ENCODE data around the gene HOXA9.

DNA sequence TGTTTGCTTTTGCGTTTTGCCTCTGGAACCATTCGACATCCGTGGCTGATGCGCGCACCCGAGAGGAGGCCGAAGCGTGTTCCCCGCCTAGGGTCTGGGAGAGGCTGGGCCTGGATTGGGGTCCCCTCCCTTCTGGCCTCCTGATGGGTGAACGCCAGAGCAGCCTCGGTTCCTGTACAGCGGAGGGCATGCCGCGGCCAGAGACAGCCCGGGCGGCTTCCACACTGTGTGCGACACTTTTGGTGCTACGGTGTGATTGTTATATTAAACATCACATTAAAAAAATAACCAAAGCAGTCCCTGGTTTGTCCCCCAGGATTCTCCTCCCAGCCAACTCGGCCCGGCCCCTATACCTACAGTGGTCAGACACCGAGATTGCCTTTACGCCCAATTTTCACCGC is 5.2 kb downstream of the HOXA9 start:
- TF ChIP-seq, protein P1, sequence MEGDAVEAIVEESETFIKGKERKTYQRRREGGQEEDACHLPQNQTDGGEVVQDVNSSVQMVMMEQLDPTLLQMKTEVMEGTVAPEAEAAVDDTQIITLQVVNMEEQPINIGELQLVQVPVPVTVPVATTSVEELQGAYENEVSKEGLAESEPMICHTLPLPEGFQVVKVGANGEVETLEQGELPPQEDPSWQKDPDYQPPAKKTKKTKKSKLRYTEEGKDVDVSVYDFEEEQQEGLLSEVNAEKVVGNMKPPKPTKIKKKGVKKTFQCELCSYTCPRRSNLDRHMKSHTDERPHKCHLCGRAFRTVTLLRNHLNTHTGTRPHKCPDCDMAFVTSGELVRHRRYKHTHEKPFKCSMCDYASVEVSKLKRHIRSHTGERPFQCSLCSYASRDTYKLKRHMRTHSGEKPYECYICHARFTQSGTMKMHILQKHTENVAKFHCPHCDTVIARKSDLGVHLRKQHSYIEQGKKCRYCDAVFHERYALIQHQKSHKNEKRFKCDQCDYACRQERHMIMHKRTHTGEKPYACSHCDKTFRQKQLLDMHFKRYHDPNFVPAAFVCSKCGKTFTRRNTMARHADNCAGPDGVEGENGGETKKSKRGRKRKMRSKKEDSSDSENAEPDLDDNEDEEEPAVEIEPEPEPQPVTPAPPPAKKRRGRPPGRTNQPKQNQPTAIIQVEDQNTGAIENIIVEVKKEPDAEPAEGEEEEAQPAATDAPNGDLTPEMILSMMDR (optimal IDR thresholded peaks at IDR 0.05 in 1 of 3, IDR thresholded peaks at IDR 0.05 in 1 of 3, conservative IDR thresholded peaks at IDR 0.05 in 1 of 3; ENCODE audit: extremely low read depth in 1 of 3, insufficient read depth in 2 of 3, low read length in 3 of 3), result no peak
- no peak for TF ChIP-seq EZH2 (IDR thresholded peaks at IDR 0.05; ENCODE audit: low read length)

Measured in keratinocyte (primary cell).